KMS-11 (cell line): Measurements from ENCODE around the gene MAGOHB.
A peak's percentile ranks its signal among the peaks of the same experiment; 100 is the strongest.

Source experiments
- H2AFZ ChIP-seq: fragments of 200-600 bp; sonication (generic); 2 replicates; pipeline ENCODE4 v1.6.1; 2016; ENCODE audit warnings: antibody characterized with exemption, mixed run types, low read depth
- H3K27ac ChIP-seq: fragments of 200-600 bp; sonication (generic); 2 replicates; pipeline ENCODE4 v1.6.1; 2016; ENCODE audit warnings: mild to moderate bottlenecking, mixed run types
- H3K27me3 ChIP-seq: fragments of 200-600 bp; sonication (generic); 2 replicates; pipeline ENCODE4 v1.6.1; 2017; ENCODE audit warnings: mild to moderate bottlenecking, low read depth, mixed run types, moderate library complexity; ENCODE audit not compliant: insufficient read depth
- H3K36me3 ChIP-seq: fragments of 200-600 bp; sonication (generic); 2 replicates; pipeline ENCODE4 v1.6.1; 2017; ENCODE audit warnings: mild to moderate bottlenecking, mixed run types; ENCODE audit not compliant: insufficient read depth
- H3K4me1 ChIP-seq: fragments of 200-600 bp; sonication (generic); 2 replicates; pipeline ENCODE4 v1.6.1; 2016; ENCODE audit warnings: mild to moderate bottlenecking, low read depth, mixed run types; ENCODE audit not compliant: poor library complexity, severe bottlenecking
- H3K4me2 ChIP-seq: fragments of 200-600 bp; sonication (generic); 2 replicates; pipeline ENCODE4 v1.7.0; 2016; ENCODE audit warnings: mild to moderate bottlenecking, mixed run types
- H3K4me3 ChIP-seq: fragments of 200-600 bp; sonication (generic); IDR thresholded peaks from 2 replicates; pipeline ENCODE4 v1.6.1; 2017; ENCODE audit warnings: low read depth, low read length, mixed read lengths; ENCODE audit not compliant: insufficient read depth
- H3K79me2 ChIP-seq: fragments of 200-600 bp; sonication (generic); 2 replicates; pipeline ENCODE4 v1.6.1; 2016; ENCODE audit warnings: low read depth, mixed run types; ENCODE audit not compliant: insufficient read depth
- H3K9ac ChIP-seq: fragments of 200-600 bp; sonication (generic); 2 replicates; pipeline ENCODE4 v1.6.1; 2016; ENCODE audit warnings: mild to moderate bottlenecking, mixed run types
- H4K20me1 ChIP-seq: fragments of 200-600 bp; sonication (generic); 2 replicates; pipeline ENCODE4 v1.6.1; 2016; ENCODE audit warnings: mild to moderate bottlenecking, mixed run types; ENCODE audit not compliant: insufficient read depth
- TF ChIP-seq, protein P1 (sequence below): fragments of 200-600 bp; sonication (generic); conservative IDR thresholded peaks from 2 replicates; pipeline ENCODE4 v1.6.1; 2017; ENCODE audit warnings: low read depth, mild to moderate bottlenecking, antibody characterized with exemption, low read length, moderate library complexity, mixed read lengths

Gene MAGOHB

DNA sequence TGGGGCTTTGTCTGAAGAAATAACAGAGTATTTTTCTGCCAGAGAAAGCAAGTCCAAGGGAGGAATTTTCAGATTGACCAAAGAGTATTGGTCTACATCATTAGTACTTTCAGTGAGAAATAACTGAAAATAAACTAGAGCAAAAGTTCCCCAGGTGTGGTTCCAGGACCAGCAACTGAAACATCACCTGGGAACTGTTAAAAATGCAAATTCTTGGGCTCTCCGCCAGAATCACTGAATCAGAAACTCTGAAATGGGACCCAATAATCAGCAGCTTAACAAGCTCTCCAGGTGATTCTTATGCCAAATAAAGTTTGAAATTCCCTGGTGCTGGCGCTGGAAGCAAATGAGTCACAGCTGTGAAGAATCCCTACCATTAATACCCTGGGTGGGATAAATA lies 55.6 kb downstream of the MAGOHB start:
- Histone ChIP-seq H4K20me1 (no peaks in the 10 kb centered on the region), H3K4me1 (peaks cover 56% of the 10 kb centered on the region), H3K4me2 (peak overlapping the region; percentile 43), H3K4me3 (no peak overlapping the region), H2AFZ (no peak overlapping the region), H3K27ac (no peak overlapping the region), H3K9ac (no peak overlapping the region), H3K27me3 (no peaks in the 10 kb centered on the region; the same call in 1 of the 2 replicates), H3K36me3 (no peaks in the 10 kb centered on the region), H3K79me2 (no peaks in the 10 kb centered on the region)
- TF ChIP-seq, protein P1, sequence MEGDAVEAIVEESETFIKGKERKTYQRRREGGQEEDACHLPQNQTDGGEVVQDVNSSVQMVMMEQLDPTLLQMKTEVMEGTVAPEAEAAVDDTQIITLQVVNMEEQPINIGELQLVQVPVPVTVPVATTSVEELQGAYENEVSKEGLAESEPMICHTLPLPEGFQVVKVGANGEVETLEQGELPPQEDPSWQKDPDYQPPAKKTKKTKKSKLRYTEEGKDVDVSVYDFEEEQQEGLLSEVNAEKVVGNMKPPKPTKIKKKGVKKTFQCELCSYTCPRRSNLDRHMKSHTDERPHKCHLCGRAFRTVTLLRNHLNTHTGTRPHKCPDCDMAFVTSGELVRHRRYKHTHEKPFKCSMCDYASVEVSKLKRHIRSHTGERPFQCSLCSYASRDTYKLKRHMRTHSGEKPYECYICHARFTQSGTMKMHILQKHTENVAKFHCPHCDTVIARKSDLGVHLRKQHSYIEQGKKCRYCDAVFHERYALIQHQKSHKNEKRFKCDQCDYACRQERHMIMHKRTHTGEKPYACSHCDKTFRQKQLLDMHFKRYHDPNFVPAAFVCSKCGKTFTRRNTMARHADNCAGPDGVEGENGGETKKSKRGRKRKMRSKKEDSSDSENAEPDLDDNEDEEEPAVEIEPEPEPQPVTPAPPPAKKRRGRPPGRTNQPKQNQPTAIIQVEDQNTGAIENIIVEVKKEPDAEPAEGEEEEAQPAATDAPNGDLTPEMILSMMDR: no peak

DNA sequence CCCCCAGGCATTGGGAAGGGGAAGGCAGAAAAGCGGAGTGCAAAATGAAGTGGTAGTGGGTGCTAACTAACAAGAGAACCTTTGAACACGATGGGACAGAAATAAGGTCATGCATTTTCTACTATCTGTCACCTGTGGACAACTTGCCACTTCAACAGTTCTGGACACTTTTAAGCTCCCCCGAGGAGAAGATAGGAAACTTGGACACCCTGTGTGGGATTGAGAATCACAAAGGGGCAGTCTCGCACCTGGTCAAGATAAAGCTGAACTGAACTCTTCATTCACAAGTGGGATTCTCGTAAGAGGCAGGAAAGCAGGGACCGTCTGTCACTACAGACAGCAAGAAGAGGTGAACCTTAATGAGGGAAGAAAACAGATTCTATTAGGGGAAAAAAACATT lies 56.1 kb downstream of the MAGOHB start:
- H3K79me2 ChIP-seq: no peaks in the 10 kb centered on the region
- no peaks in the 10 kb centered on the region; the same call in 1 of the 2 replicates for H3K27me3 ChIP-seq
- peaks cover 56% of the 10 kb centered on the region for H3K4me1 ChIP-seq
- H2AFZ ChIP-seq: no peak overlapping the region
- TF ChIP-seq, protein P1: no peak
- H4K20me1 ChIP-seq: no peaks in the 10 kb centered on the region
- H3K27ac ChIP-seq: no peak overlapping the region
- H3K36me3 ChIP-seq: no peaks in the 10 kb centered on the region
- no peak overlapping the region for H3K9ac ChIP-seq
- no peak overlapping the region for H3K4me3 ChIP-seq
- H3K4me2 ChIP-seq: peak overlapping the region; percentile 43

DNA sequence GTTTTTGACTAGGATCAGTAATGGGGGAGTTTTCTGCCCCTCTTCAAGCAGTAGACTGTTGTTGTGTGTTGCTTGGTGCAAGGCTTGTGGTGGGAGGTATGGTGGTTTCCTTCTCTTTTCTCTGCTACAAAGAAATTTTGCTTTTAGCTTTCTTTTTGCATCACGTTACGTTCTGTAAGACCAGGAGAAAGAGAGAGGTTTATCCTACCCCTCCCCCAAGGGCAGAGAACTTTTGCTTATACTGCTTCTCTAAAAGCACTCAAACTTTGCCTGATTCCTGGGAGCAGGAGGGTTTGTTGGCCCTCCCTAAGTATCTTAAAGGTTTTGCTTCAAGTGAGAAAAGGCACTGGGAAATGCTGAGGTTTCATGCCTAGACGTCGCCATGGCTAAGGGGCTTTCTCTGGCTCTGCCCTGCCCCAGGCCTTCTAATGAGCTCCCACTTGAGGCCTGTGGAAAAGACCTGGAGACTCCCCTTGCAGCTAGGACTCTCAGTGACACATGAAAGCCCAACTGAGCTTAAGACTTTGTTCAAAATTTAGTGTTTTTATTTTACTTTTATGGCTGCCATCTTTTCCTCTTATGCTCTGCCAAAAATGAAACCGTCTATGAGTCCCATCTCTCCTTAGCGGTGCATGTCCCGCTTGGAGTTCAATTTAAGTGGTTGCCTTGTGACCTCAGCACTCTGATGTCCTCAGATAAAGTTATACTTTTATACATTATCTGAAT lies 58.5 kb downstream of the MAGOHB start:
- Histone ChIP-seq H3K36me3 (no peaks in the 10 kb centered on the region), H4K20me1 (no peaks in the 10 kb centered on the region), H2AFZ (0 out of 2 replicates have a peak overlapping the region, but pooled peaks have one; percentile 7), H3K4me1 (peaks cover 56% of the 10 kb centered on the region), H3K4me2 (peak overlapping the region; percentile 58), H3K27ac (peak overlapping the region; percentile 39; the same call in 1 of the 2 replicates), H3K4me3 (no peak overlapping the region), H3K9ac (no peak overlapping the region), H3K27me3 (no peaks in the 10 kb centered on the region; the same call in 1 of the 2 replicates), H3K79me2 (no peaks in the 10 kb centered on the region)
- TF ChIP-seq, protein P1: no peak

DNA sequence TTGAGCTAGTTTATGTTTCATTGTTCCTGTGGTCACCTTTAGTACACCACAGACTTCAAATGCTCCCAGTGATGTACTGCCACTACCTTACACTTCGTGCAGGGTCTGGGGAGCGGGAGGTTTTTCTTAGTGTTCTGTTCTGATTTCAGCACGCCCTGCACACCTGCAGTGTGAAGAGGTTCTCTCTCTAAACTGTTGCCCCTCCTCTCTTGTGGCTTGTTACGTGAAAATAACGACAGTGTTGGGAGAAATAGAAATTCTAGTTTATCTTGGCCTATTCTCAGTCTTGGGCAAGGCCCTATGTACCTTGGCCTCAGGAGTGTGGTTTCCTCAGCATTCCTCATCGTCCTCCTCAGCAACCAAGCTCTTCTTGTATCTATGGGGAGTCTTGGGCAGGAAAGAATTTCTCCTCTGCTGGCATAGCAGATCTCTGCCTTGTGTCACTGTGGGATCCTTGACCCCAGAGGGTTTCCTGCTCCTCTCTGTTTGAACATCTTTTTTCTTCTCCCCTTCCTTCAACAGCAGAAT lies 59.1 kb downstream of the MAGOHB start:
- no peak overlapping the region for H3K9ac ChIP-seq
- TF ChIP-seq, protein P1: no peak
- H3K36me3 ChIP-seq: no peaks in the 10 kb centered on the region
- H3K27ac ChIP-seq: peak overlapping the region; percentile 39; the same call in 1 of the 2 replicates
- no peaks in the 10 kb centered on the region; the same call in 1 of the 2 replicates for H3K27me3 ChIP-seq
- peaks cover 56% of the 10 kb centered on the region for H3K4me1 ChIP-seq
- peak overlapping the region; percentile 58; the same call in 1 of the 2 replicates for H3K4me2 ChIP-seq
- no peak overlapping the region for H2AFZ ChIP-seq
- H3K79me2 ChIP-seq: no peaks in the 10 kb centered on the region
- no peaks in the 10 kb centered on the region for H4K20me1 ChIP-seq
- H3K4me3 ChIP-seq: no peak overlapping the region
